GM18870 (cell line): ENCODE results near the gene ZBTB33.

Experiments used
- ATAC-seq: cut with Tn5 transposase; IDR thresholded peaks from one replicate; pipeline ENCODE4 v1.9.1; 2021; ENCODE audit warnings: moderate library complexity; ENCODE audit not compliant: unreplicated experiment

The ZBTB33 gene, protein sequence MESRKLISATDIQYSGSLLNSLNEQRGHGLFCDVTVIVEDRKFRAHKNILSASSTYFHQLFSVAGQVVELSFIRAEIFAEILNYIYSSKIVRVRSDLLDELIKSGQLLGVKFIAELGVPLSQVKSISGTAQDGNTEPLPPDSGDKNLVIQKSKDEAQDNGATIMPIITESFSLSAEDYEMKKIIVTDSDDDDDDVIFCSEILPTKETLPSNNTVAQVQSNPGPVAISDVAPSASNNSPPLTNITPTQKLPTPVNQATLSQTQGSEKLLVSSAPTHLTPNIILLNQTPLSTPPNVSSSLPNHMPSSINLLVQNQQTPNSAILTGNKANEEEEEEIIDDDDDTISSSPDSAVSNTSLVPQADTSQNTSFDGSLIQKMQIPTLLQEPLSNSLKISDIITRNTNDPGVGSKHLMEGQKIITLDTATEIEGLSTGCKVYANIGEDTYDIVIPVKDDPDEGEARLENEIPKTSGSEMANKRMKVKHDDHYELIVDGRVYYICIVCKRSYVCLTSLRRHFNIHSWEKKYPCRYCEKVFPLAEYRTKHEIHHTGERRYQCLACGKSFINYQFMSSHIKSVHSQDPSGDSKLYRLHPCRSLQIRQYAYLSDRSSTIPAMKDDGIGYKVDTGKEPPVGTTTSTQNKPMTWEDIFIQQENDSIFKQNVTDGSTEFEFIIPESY

DNA sequence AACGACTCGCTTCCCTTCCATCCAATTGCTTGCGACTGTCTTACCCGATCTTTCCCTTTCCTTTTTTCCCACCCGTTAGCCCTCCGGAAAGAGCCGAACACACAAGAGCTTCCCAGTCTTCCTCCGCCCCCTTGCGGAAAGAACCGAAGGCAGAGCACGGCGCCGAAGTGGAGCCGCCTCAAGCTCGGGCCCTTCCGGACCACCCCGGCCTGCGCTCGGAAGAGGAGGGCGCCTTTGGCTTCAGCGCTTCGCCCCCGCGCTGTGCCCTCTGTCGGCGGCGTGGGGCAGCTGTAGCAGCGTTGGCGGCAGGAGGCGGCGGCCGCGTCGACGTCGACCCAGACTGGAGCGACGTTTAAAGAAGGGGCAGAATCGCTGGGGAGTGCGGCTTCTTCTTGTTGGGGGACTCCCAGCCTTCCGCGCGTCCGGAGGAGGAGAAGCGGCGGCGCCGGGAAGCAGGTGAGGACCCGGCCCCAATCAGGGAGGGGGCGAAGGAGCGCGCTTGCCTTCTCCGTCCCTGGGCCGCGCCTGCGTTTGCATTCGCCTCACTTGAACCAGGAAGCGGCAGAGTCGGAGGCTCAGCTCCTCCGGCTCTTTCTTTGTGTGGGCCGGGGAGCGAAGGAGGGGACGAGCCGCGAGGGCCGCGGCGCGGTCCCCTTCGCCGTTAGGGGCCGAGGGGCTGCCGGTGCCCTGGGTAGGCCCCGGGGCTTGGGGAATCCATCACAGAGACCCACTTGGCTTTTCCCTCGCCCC lies at the start of gene ZBTB33:
Gene ZBTB33 (plus strand): TSS at position 291 of the 750 bp plus-strand sequence. CDS start 2,604 bp downstream, outside the sequence.
- ATAC-seq = peak; percentile 90

DNA sequence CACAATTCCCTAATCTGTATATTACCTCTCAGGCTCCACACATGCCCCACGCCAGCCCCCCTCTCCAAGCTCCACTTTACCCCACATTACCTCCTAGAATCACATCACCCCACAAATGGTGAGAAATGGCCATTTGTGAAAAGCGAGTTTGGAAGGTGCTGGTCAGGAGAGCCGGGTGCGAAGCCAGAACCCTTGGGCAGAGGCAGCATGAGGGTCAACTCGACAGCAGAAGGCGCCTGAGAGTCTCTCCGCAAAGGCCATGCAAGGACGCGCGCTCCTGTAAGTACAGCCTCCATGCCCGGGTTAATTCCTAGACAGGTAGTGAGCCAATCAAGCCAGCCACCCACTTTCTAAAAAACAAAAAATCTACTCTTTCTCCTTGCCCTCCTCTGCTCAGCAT lies 49.8 kb upstream of the ZBTB33 start:
- ATAC-seq = no peak

DNA sequence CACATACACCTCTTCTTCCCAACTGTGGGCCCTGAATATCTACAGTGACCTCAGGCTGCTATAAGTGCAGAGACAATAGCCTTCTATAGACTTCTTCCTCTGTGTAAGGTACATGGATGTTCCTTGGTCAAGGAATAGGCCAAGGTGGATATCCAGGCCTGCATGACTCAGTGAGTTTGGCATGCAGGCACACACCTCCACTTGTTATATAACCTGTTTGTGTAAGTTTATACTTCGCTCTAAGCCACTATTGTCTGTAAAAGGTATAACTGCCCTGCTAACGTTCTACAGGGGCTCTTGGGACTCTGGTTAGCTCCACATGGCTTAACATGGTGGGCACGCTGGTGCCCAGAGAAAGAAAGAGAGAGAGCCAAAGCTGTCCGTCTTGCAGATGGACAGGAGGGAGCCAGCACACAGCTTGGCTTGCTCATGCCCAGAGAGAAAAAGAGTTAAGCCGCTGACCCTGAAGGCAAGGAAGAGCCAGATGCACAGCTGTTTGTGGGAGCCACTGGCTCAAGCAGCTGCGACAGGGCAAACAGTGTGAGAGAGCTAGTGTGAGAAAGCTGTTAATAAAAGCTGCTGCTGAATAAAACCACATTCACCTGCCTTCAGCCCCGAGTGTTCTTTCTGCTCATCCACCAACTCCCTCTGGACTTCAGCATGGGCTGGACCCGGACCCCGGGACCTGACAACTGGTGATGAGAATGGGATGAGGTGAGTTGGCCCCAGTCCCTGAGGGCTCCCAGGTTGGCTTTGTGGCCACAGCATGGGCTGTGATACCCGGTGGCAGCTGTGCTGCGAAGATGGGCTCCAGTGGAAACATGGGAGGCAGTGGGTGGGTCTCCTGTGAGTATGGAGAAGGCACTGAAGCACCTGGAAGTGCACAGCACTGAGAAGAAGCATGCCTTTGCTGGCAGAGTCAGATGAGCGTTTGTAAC lies 44.5 kb upstream of the ZBTB33 start:
- ATAC-seq = no peak

DNA sequence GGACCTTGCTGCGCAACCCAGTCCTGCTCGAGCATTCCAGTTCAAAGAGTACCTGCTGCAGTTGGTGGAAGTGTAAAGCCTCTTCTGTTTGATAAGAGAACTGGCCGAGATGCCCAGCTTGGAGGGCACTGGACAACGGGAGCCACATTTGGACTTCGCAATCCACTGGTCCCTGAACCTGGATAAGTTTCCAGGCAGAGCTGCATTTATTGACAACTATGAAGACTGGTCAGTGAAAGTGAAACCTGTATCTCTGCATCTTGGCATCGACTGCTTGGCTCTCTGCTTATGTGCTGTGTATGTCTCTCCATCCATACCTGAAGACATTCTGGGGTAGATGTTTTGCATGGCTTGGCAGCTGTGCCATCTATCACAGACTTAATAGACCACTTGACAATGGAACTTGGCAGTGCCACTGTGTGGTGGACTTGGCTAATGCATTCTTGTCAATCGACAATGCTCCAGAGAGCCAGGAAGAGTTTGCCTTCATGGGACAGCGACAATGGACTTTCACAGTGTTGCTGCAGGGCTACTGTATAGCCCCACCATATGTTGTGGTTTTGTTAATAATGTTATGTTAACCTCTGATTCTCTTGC lies 43.5 kb upstream of the ZBTB33 start:
- no peak for ATAC-seq

DNA sequence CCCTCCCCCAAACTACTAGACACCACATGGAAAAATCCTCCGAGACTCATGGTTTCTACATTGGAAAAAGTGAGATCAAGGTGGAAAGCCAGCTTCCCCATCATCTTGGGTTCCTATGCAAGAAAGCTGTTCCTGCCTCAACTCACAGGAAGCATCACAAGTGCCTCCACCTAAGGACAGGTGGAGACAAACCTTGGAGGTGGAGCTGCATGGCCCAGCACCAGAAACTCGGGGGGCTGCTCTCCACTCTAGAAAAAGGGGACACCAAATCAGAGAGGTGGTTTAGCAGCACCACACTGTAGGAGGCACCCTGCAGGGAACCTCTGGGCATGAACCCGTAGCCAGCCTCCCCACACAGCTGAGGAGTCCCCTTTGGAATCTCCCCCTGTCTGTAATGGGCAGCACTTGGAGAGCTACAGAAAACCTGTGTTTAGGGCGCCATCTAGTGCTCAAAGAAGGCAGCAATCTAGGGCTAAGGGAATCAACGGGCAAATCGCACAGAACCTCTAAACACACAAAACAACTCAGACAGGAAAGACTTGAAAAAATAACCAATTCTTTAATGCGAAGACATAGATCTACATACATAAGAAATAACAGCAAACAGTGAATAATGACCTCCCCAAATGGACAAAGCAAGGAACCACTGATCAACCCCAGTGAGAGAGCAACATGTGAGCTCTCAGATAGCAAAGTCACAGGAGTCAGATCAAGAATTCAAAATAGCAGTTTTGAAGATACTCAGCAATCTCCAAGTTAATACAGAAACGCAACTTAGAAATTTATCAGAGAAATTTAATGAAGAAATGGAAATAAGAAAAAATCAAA lies 37.0 kb upstream of the ZBTB33 start:
- ATAC-seq = peak; percentile 69

DNA sequence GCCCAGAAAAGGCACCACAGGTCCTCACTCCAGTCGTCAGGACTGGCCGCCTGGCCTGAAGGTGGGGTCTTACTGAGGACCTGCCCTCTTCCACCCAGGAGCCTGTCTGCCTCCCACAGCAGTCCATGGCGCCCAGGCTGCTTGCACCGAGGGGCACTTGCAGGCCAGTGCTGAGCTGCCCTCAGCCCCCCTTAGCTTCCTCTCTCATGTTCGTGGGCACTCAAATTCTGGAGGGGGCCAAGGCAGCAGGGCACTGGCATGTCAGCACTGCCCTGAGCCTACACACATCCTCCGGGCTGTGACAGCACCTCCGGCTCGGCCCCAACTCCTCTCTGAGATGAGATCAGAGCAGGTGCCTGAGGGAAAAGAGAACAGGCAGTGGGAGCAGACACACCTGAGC lies 27.2 kb upstream of the ZBTB33 start:
- ATAC-seq = no peak

DNA sequence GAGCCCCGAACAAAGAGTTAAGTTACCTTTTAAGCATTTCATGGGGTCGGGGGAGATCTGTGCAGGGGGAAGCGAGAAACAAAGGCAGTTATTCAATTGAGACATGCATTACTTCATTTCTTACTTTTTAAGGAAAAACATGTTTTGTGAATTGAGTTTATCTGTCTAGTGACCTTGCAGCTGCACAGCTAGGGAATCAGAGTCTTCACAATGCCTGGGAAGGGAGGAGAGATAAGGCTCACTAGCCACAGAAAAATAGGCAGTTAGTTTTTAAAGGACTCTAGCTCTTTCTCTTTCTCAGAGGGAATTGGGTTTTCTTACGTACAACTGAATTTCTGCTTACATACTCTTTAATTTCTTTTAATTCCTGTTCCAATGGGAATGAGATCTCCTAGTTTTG lies 26.2 kb upstream of the ZBTB33 start:
- ATAC-seq = no peak

DNA sequence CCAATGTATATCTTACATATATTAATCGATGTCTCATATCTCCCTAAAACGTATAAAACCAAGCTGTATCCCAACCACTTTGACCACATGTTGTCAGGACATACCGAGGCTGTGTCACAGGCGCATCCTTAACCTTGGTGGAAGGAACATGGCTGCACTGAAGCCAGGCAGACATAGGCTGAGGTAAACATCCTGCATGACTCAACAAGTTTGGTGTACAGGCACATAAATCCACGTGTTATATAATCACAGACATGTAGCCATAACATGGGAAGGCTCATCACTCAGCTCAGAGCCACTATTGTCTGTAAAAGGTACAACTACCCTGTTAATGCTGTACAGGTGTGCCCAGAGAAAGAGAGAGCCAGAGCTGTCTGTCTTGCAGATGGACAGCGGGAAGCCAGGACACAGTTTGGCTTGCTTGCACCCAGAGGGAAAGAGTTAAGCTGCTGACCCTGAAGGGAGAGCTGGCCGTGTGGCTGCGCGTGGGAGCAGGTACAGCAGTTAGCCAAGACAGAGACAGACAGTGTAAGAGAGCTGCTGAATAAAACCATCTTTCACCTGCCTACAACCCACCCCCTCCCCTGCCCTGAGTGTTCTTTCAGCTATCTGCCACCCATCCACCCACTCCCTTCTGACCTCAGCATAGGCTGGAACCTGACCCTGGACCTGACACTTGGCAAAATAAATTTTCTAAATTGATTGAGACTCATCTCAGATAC lies 22.3 kb upstream of the ZBTB33 start:
- no peak for ATAC-seq

DNA sequence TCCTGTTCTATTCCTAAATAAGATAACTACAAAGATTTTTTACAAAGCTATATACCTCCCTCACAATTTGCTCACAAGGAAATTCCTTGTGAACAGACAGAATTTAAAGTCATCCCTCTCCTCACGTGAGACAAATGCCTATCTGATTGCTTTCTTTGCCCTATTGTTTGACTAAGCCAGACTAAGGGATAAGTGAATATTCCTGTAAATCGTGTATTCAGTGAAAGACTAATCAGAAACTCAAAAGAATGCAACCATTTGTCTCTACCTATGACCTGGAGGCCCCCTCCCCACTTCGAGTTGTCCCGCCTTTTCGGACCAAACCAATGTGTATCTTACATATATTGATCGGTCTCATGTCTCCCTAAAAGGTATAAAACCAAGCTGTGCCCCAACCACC lies 15.3 kb upstream of the ZBTB33 start:
- ATAC-seq = no peak

DNA sequence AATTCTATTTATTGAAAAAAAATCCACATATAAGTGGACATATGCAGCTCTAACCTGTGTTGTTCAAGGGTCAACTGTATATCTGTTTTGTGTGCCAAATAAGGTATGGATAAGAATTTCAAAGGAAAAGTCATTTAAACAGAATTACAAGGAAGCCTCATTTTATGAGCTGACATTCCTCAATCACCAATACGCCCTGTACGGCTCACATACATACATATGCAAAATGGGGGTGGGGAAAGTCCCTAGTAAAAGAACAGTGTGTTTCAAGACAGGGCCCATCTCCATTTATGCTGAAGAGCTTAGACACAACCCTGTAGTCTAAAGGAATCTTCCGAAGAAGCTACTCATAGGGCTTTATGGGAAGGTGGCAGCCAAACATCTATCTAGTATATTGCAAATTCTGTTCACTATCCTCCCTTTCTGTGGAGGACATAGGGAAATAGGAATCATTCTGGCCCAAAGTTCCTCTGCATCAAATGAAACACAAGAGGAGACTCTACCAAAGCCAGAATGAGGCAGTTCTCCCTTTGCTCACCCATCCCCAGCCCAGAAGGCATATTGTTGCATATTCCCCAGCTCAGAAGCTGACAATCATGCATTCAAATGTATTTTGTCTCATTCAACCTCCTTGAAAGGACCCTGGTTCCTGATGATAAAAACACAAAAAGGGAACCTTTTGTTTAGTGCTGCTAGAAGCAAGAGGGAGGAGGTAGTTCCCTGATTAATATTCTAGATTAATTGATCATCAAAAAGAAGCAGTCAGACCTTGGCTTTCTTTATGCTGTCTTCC lies 13.7 kb upstream of the ZBTB33 start:
- ATAC-seq = no peak

DNA sequence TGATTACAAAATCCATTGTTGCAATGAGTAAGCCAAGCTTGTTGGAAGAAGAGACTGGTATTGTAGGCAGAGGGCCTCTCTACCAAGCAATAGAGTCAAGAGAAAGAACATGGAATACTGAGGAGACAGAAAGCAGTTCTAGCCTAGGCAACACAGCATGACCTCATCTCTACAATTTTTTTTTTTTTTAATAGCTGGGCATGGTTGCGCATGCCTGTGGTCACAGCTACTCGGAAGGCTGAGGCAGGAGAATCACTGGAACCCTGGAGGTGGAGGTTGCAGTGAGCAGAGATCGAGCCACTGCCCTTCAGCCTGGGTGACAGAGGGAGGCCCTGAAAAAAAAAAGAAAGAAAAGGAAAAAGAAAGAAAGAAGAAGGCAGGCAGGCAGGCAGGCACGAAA lies 11.7 kb upstream of the ZBTB33 start:
- ATAC-seq = no peak

DNA sequence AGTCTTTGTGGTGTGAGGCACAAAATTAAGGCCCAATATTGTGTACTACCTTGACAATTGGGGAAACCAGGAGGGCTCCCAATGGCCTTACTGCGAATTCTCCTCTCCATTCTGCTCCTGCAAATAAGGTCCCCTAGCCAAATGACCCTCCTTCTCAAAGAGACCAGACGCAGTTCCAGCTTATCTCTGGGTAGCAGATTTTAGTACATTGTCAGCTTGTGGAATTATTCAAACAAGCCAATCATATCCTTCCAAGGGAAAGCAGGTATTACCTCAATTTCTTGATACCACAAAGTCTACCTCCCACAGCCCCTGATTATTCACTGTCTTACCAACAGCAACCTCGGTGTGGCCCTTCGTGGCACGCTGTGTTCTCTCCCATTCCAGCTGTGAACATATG lies 7.8 kb upstream of the ZBTB33 start:
- ATAC-seq = no peak

DNA sequence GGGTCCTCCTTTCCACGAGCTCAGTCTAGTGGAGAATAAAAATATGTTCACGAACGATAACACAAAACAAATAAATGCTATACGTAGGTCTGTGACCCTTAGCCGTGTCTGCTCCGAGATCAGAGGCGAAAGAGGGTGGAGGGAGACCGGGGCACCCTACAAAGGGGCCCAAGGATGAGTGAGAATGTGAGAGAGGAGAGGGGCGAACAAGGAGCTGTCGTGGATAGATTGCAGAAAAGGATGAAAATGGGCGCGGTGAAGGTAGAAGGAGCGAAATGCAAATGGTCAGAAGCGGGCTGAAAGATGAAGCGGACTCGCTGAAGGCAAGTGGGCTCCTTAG lies 6.2 kb upstream of the ZBTB33 start:
- peak; percentile 23 for ATAC-seq

DNA sequence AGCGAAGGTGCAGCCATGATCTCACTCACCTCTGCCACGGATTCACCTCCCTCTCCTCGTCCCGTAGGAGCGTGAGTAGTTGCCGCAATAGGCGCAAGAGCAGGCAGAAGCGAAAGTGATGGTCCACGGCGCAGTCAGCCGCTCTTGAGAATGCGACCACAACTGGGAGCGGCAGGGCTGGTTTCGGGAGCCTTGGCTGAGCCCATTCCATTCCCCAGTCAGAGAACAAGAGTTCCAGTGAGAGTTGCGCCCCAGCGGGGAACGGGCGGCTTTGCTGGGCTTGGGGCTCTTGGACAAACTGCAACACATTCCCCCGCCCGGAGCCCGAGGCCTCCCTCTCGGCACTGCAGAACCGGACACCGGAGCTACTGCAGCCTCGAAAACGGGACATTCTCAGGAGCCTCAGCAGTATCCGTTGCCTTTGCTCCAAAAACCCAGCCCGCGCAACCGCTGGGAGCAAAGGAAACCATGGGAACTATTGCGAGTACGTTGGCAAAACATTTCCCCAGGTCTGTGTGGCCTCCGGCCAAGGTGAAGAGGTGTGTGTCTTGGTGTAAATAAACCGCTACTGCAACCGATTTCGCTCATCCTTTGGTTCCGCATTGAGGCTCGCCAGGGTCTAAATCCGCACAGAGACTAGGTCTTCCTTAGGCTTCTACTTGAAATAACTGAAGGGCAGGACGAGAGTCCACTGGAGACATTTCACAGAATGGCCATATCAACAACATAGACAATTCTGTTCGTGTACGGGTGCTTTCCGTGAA lies 5.7 kb upstream of the ZBTB33 start:
- peak; percentile 67 for ATAC-seq

DNA sequence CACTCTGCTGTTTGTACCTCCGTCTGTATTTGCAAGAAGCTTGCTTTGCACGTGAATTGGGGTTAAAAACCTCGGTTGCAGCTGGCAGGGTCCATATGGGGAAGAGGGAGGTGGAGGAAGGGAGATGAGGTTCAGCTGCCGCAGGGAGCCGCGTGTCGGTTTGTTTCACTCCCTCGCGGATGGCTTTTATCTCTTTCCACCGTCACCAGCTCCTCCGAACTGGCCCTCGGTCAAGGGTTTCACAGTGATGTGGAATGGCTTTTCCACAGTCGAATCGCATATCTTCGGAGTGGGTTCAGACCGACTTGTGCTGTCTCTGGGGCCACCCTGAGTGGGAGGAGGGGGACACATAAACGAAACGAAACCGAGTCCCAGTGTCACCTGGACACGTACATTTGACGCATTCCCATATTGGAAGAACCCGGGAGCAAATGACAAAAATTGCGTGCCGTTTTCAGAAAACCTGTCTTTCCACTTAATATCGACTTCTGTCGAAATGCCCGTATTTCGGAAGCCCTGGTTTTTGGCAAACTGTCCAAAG lies 929 bp downstream of the ZBTB33 start:
- ATAC-seq = no peak

DNA sequence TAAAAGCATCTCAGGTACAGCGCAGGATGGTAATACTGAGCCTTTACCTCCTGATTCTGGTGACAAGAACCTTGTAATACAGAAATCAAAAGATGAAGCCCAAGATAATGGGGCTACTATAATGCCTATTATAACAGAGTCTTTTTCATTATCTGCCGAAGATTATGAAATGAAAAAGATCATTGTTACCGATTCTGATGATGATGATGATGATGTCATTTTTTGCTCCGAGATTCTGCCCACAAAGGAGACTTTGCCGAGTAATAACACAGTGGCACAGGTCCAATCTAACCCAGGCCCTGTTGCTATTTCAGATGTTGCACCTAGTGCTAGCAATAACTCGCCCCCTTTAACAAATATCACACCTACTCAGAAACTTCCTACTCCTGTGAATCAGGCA lies 3.2 kb downstream of the ZBTB33 start:
- no peak for ATAC-seq

DNA sequence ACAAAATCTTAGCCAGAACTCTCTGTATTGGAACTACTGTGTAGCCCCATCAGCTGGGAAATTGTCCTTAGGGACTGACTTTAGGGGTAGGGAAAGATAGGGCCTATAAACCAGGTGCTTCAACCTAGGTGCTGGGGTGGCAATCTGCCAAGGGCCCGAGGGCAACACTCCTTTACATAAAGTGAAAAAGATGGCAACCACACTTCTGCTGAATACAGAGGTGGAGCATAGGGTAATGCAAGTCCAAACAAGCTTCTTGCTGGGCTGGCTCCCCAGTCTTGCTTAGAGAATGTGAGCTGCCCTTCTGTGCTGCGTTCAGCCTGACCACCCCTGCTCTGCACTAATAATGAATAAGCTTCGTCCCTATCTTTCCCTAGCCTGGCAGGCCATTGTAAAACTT lies 9.8 kb downstream of the ZBTB33 start:
- ATAC-seq = no peak
